Activated CD4-positive, alpha-beta T cell treated with anti-CD3 and anti-CD28 coated beads for 4 hours (primary cell): Measurements from ENCODE around the gene PLIN4.
"Not testable (repeated sequence)": the region's sequence is repeated elsewhere in the genome, so short reads cannot be mapped to it uniquely, and the experiment has no call there.

ENCODE experiments used
- DNase-seq, 2 donors: peaks; one replicate each; pipeline ENCODE4 v3.0.0-alpha.2; 2020

PLIN4 gene

GRCh38 chr19:4547303-4548237 is 29.3 kb upstream of the PLIN4 start:
- DNase-seq: no peak

GRCh38 chr19:4543842-4544647 is 25.8 kb upstream of the PLIN4 start:
- DNase-seq: no peak

GRCh38 chr19:4542896-4543841 is 24.9 kb upstream of the PLIN4 start:
- DNase-seq: no peak

- DNase-seq: not testable (repeated sequence)
Observed at GRCh38 chr19:4541806-4542145, 23.5 kb upstream of the PLIN4 start.

- DNase-seq: no peak
Observed at GRCh38 chr19:4541114-4541805, 23.0 kb upstream of the PLIN4 start.

GRCh38 chr19:4539693-4540581 is 21.7 kb upstream of the PLIN4 start, which contains the start of gene LRG1:
LRG1 (minus strand) TSS chr19:4540036; CDS start chr19:4540013, 23 bp downstream.
- DNase-seq: peak in 1 of 2 donors; percentile 22

GRCh38 chr19:4539169-4539692 is 20.9 kb upstream of the PLIN4 start:
- no peak for DNase-seq

- DNase-seq: no peak
Observed at GRCh38 chr19:4538601-4538954, 20.3 kb upstream of the PLIN4 start.

GRCh38 chr19:4537953-4538600 is 19.8 kb upstream of the PLIN4 start:
- no peak for DNase-seq

- DNase-seq: no peak
Observed at GRCh38 chr19:4536798-4537197, 18.5 kb upstream of the PLIN4 start.

GRCh38 chr19:4534836-4535658 is 16.8 kb upstream of the PLIN4 start, which contains the start of gene PLIN5:
PLIN5 (minus strand) TSS chr19:4535224; CDS start chr19:4534074, 1,150 bp downstream.
- DNase-seq: peak; percentile 15 to 23

- no peak for DNase-seq
Observed at GRCh38 chr19:4533835-4534424, 15.6 kb upstream of the PLIN4 start.

- no peak for DNase-seq
Observed at GRCh38 chr19:4533334-4533733, 15.0 kb upstream of the PLIN4 start.

- no peak for DNase-seq
Observed at GRCh38 chr19:4531562-4532165, 13.4 kb upstream of the PLIN4 start.

GRCh38 chr19:4529924-4530522 is 11.7 kb upstream of the PLIN4 start:
- no peak for DNase-seq

GRCh38 chr19:4528843-4529242 is 10.6 kb upstream of the PLIN4 start:
- no peak for DNase-seq

- not testable (repeated sequence) for DNase-seq
Observed at GRCh38 chr19:4527377-4527776, 9.1 kb upstream of the PLIN4 start.

GRCh38 chr19:4525563-4526002 is 7.3 kb upstream of the PLIN4 start:
- no peak for DNase-seq
